ENCODE measurements around the gene ZDHHC3.

Gene ZDHHC3

DNA sequence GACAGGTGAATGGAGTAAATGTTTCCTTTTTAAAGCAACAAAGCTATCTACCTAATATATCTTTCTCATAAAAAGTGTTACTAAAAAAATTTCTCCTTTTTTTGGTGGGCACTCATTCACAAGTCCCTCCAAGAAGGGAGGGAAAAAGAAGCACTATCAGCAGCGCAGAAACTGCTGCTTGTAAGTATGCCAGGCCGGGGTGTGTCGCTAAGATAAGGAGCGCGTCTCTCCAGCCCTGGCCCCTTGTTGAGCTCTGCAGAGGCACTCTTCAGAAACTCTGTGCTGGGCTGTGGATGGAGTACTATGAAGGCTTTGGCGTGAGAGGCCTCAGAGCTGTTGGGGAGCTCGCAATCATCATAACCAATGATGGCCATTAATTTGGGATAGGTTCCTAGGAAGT lies 49.1 kb downstream of the ZDHHC3 start:
- 98% methylated on average over 7 of the region's 7 CpGs for WGBS
- Histone ChIP-seq H3K79me1 (replicated peaks; ENCODE audit: low read length, poor library complexity, severe bottlenecking) (peaks cover 1% of the 10 kb centered on the region), H3K14ac (ENCODE audit: low read length in 2 of 2) (no peak overlapping the region), H3K9ac (ENCODE audit: low read length) (no peak overlapping the region), H3K27ac (ENCODE audit: low read length, poor library complexity, severe bottlenecking) (no peak overlapping the region), H3K18ac (ENCODE audit: low read depth in 1 of 2, low read length in 2 of 2) (no peak overlapping the region), H3K4me3 (ENCODE audit: insufficient read depth in 1 of 2, low read depth in 1 of 2, low read length in 2 of 2) (no peak overlapping the region), H3K36me3 (ENCODE audit: control insufficient read depth in 1 of 2, insufficient read depth in 2 of 2, low read depth in 1 of 2, low read length in 2 of 2) (peaks cover 71 to 79% of the 10 kb centered on the region in 2 experiments), H4K91ac (ENCODE audit: low read length) (no peak overlapping the region), H3K4me1 (ENCODE audit: control insufficient read depth, insufficient read depth, low read depth, low read length) (no peaks in the 10 kb centered on the region), H3K23ac (ENCODE audit: low read length in 2 of 2) (no peak overlapping the region), H2BK5ac (ENCODE audit: low read depth, low read length, poor library complexity, severe bottlenecking) (no peak overlapping the region), H2BK12ac (ENCODE audit: low read length in 2 of 2) (no peak overlapping the region), H2BK120ac (ENCODE audit: low read depth, low read length) (no peak overlapping the region), H3K27me3 (ENCODE audit: control insufficient read depth in 1 of 2, insufficient read depth in 1 of 2, low read length in 2 of 2) (no peaks in the 10 kb centered on the region), H2AK5ac (ENCODE audit: low read length, severe bottlenecking) (no peak overlapping the region), H3K9me3 (ENCODE audit: control insufficient read depth, low read length) (no peaks in the 10 kb centered on the region), H2BK15ac (ENCODE audit: low read depth, poor library complexity, severe bottlenecking) (no peak overlapping the region), H3K4me2 (ENCODE audit: low read length, poor library complexity, severe bottlenecking) (no peak overlapping the region), H4K8ac (ENCODE audit: low read length) (no peak overlapping the region), H2AFZ (ENCODE audit: low read depth, low read length) (no peak overlapping the region), H3K4ac (ENCODE audit: low read depth in 1 of 2, low read length in 2 of 2) (no peak overlapping the region)
- no peak for DNase-seq

DNA sequence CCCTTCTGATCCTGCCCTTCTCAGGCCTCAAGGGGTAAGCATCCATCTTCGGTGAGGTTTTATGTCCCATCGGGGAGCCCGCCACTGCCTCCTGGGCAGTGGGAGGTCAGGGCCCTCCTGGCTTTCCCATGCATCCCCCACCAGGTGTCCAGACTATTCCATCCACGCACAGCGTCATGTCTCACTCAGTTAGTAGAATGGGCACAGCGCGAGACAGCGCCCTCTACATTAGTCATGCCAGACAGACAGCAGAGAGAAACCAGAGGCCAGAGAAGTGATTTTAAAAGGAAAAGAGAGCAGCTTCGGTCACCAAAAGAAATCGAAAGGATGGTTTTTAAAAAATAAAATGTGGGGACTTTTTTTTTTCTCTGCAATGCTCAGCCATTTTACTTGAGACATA lies 49.8 kb downstream of the ZDHHC3 start:
- Histone ChIP-seq H3K79me1 (replicated peaks; ENCODE audit: low read length, poor library complexity, severe bottlenecking) (peaks cover 1% of the 10 kb centered on the region), H3K18ac (ENCODE audit: low read depth in 1 of 2, low read length in 2 of 2) (no peak overlapping the region), H2AK5ac (ENCODE audit: low read length, severe bottlenecking) (no peak overlapping the region), H3K14ac (ENCODE audit: low read length in 2 of 2) (no peak overlapping the region), H3K4me1 (ENCODE audit: control insufficient read depth, insufficient read depth, low read depth, low read length) (no peaks in the 10 kb centered on the region), H2AFZ (ENCODE audit: low read depth, low read length) (no peak overlapping the region), H3K23ac (ENCODE audit: low read length in 2 of 2) (no peak overlapping the region), H3K4ac (ENCODE audit: low read depth in 1 of 2, low read length in 2 of 2) (no peak overlapping the region), H3K9ac (ENCODE audit: low read length) (no peak overlapping the region), H3K9me3 (ENCODE audit: control insufficient read depth, low read length) (no peaks in the 10 kb centered on the region), H4K91ac (ENCODE audit: low read length) (no peak overlapping the region), H3K36me3 (ENCODE audit: control insufficient read depth in 1 of 2, insufficient read depth in 2 of 2, low read depth in 1 of 2, low read length in 2 of 2) (peaks cover 67 to 79% of the 10 kb centered on the region in 2 experiments), H2BK120ac (ENCODE audit: low read depth, low read length) (no peak overlapping the region), H3K4me2 (ENCODE audit: low read length, poor library complexity, severe bottlenecking) (no peak overlapping the region), H3K27me3 (ENCODE audit: control insufficient read depth in 1 of 2, insufficient read depth in 1 of 2, low read length in 2 of 2) (no peaks in the 10 kb centered on the region), H2BK12ac (ENCODE audit: low read length in 2 of 2) (no peak overlapping the region), H4K8ac (ENCODE audit: low read length) (no peak overlapping the region), H3K4me3 (ENCODE audit: insufficient read depth in 1 of 2, low read depth in 1 of 2, low read length in 2 of 2) (no peak overlapping the region), H2BK5ac (ENCODE audit: low read depth, low read length, poor library complexity, severe bottlenecking) (no peak overlapping the region), H2BK15ac (ENCODE audit: low read depth, poor library complexity, severe bottlenecking) (no peak overlapping the region), H3K27ac (ENCODE audit: low read length, poor library complexity, severe bottlenecking) (no peak overlapping the region)
- DNase-seq, result no peak
- 95% methylated on average over 10 of the region's 10 CpGs for WGBS

DNA sequence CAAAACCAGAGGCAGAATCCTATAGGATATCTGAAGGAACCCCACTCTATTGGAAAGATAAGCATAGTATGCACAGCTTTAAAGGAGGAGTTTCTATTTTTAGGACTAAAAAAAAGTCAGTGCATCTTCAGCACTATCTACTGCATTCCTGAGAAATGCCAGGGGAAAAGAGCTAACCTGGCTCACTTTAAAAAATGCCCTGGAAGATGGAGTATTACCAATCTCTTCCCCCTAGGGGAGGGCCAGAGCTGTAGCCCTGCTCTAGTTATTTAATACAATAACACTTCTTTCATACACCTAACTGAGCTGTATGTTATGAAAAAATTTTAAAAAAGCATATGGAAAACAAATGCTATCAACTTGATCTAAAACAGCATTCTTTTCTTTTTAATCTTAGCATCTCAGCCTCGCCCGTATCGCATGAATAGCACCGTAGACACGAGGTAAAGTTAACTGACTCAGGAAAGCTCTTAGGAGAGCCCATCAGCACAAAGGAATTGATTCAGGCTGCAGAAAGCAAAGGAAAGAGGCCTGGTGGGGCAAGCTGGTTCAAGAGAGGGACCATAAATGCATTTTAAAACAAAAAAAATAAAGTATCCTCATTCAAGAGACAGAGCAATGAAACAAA lies 51.4 kb downstream of the ZDHHC3 start:
- H3K23ac ChIP-seq (ENCODE audit: low read length in 2 of 2), result no peak overlapping the region
- no peak overlapping the region for H3K18ac ChIP-seq (ENCODE audit: low read depth in 1 of 2, low read length in 2 of 2)
- no peak overlapping the region for H3K4ac ChIP-seq (ENCODE audit: low read depth in 1 of 2, low read length in 2 of 2)
- no peaks in the 10 kb centered on the region for H3K9me3 ChIP-seq (ENCODE audit: control insufficient read depth, low read length)
- H2BK12ac ChIP-seq (ENCODE audit: low read length in 2 of 2), result no peak overlapping the region
- no peak overlapping the region for H3K4me2 ChIP-seq (ENCODE audit: low read length, poor library complexity, severe bottlenecking)
- H4K8ac ChIP-seq (ENCODE audit: low read length), result no peak overlapping the region
- H4K91ac ChIP-seq (ENCODE audit: low read length), result no peak overlapping the region
- WGBS, result 96% methylated on average over 5 of the region's 5 CpGs
- no peak for DNase-seq
- H3K36me3 ChIP-seq (ENCODE audit: control insufficient read depth in 1 of 2, insufficient read depth in 2 of 2, low read depth in 1 of 2, low read length in 2 of 2), result peaks cover 55 to 78% of the 10 kb centered on the region in 2 experiments
- no peak overlapping the region for H2BK120ac ChIP-seq (ENCODE audit: low read depth, low read length)
- H2AFZ ChIP-seq (ENCODE audit: low read depth, low read length), result no peak overlapping the region
- no peak overlapping the region for H2BK5ac ChIP-seq (ENCODE audit: low read depth, low read length, poor library complexity, severe bottlenecking)
- no peak overlapping the region for H3K14ac ChIP-seq (ENCODE audit: low read length in 2 of 2)
- no peak overlapping the region for H2BK15ac ChIP-seq (ENCODE audit: low read depth, poor library complexity, severe bottlenecking)
- no peaks in the 10 kb centered on the region for H3K4me1 ChIP-seq (ENCODE audit: control insufficient read depth, insufficient read depth, low read depth, low read length)
- H3K9ac ChIP-seq (ENCODE audit: low read length), result no peak overlapping the region
- no peaks in the 10 kb centered on the region for H3K27me3 ChIP-seq (ENCODE audit: control insufficient read depth in 1 of 2, insufficient read depth in 1 of 2, low read length in 2 of 2)
- H3K4me3 ChIP-seq (ENCODE audit: insufficient read depth in 1 of 2, low read depth in 1 of 2, low read length in 2 of 2), result no peak overlapping the region
- peaks cover 1% of the 10 kb centered on the region for H3K79me1 ChIP-seq (replicated peaks; ENCODE audit: low read length, poor library complexity, severe bottlenecking)
- no peak overlapping the region for H2AK5ac ChIP-seq (ENCODE audit: low read length, severe bottlenecking)
- H3K27ac ChIP-seq (ENCODE audit: low read length, poor library complexity, severe bottlenecking), result no peak overlapping the region

DNA sequence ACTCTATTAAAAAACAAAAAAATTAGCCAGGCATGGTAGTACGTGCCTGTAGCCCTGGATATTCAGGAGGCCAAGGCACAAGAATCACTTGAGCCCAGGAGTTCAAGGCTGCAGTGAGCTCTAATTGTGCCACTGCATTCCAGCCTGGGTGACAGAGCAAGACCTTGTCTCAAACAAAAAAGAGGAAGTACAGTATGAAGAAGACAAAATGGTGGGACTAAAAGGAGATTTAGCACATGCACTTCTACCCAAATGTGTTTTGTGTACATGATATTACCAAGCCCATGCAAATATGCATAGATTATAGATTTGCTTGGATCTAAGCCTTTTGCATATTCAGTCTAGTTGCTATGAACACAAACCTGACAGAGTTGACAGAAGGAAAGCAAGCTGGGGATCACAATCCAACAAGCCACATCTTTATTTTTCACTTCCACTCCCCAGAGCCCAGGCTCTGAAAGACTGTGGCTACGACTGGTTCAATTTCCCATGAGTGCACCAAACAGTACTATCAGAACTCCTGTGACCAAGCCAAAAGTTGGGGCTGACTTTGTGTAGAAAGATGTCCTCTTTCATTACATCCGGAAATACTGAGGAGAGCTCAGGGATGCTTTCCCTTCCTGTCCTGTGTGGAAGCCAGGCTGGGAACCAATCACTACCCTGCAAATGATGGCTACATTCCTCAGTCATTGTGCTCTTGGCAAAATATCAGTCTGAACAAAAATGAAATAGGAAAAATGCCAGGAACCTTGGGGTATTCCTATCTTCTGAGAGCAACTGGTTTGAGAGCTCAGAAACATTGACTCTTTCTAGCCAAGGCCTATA lies 52.1 kb downstream of the ZDHHC3 start:
- Histone ChIP-seq H2AK5ac (ENCODE audit: low read length, severe bottlenecking) (no peak overlapping the region), H4K8ac (ENCODE audit: low read length) (no peak overlapping the region), H3K9ac (ENCODE audit: low read length) (no peak overlapping the region), H3K9me3 (ENCODE audit: control insufficient read depth, low read length) (no peaks in the 10 kb centered on the region), H3K18ac (ENCODE audit: low read depth in 1 of 2, low read length in 2 of 2) (no peak overlapping the region), H3K27me3 (ENCODE audit: control insufficient read depth in 1 of 2, insufficient read depth in 1 of 2, low read length in 2 of 2) (no peaks in the 10 kb centered on the region), H3K36me3 (ENCODE audit: control insufficient read depth in 1 of 2, insufficient read depth in 2 of 2, low read depth in 1 of 2, low read length in 2 of 2) (peaks cover 48 to 74% of the 10 kb centered on the region in 2 experiments), H2BK12ac (ENCODE audit: low read length in 2 of 2) (no peak overlapping the region), H4K91ac (ENCODE audit: low read length) (no peak overlapping the region), H2BK5ac (ENCODE audit: low read depth, low read length, poor library complexity, severe bottlenecking) (no peak overlapping the region), H2BK15ac (ENCODE audit: low read depth, poor library complexity, severe bottlenecking) (no peak overlapping the region), H3K4me2 (ENCODE audit: low read length, poor library complexity, severe bottlenecking) (no peak overlapping the region), H3K4me3 (ENCODE audit: insufficient read depth in 1 of 2, low read depth in 1 of 2, low read length in 2 of 2) (no peak overlapping the region), H3K14ac (ENCODE audit: low read length in 2 of 2) (no peak overlapping the region), H3K4me1 (ENCODE audit: control insufficient read depth, insufficient read depth, low read depth, low read length) (no peaks in the 10 kb centered on the region), H3K23ac (ENCODE audit: low read length in 2 of 2) (no peak overlapping the region), H3K27ac (ENCODE audit: low read length, poor library complexity, severe bottlenecking) (no peak overlapping the region), H3K4ac (ENCODE audit: low read depth in 1 of 2, low read length in 2 of 2) (no peak overlapping the region), H2BK120ac (ENCODE audit: low read depth, low read length) (no peak overlapping the region), H3K79me1 (replicated peaks; ENCODE audit: low read length, poor library complexity, severe bottlenecking) (peaks cover 1% of the 10 kb centered on the region), H2AFZ (ENCODE audit: low read depth, low read length) (no peak overlapping the region)
- no peak for DNase-seq
- 93% methylated on average over 3 of the region's 3 CpGs for WGBS

Measured in mesenchymal stem cell (in vitro differentiated cells and primary cell).